Stimulated activated CD8-positive, alpha-beta memory T cell treated with anti-CD3 and anti-CD28 coated beads, Interleukin-15, amount 100 ng/mL, for 1 hour (primary cell): ENCODE data around the gene PLEKHH3.
"Not testable (repeated sequence)": the region's sequence is repeated elsewhere in the genome, so short reads cannot be mapped to it uniquely, and the experiment has no call there.

Experiments
- DNase-seq: peaks from one replicate; pipeline ENCODE4 v3.0.0-alpha.2; 2020; ENCODE audit warnings: low read depth

Gene PLEKHH3

DNA sequence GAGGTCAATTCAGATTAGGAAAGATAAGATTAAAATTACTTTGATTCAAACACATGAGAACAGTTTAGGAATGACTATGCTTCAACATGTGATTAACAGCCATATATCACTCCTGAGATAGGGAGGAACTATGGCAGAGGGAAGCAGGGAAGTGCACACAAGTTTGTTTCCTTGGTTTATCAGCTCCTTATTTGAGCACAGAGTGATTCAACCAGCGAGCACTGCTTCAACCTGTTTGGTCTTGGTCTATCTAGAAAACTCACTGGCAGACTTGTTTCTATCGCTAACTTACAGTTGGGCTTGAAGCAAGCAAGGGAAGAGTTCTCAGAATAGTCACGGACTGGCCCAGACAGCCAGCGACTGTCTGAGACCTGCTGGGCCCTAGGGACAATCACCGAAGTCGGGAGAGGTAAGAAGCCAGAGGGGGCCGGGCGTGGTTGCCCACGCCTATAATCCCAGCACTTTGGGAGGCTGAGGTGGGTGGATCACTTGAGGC, 43.8 kb downstream of the PLEKHH3 start:
- DNase-seq = no peak

DNA sequence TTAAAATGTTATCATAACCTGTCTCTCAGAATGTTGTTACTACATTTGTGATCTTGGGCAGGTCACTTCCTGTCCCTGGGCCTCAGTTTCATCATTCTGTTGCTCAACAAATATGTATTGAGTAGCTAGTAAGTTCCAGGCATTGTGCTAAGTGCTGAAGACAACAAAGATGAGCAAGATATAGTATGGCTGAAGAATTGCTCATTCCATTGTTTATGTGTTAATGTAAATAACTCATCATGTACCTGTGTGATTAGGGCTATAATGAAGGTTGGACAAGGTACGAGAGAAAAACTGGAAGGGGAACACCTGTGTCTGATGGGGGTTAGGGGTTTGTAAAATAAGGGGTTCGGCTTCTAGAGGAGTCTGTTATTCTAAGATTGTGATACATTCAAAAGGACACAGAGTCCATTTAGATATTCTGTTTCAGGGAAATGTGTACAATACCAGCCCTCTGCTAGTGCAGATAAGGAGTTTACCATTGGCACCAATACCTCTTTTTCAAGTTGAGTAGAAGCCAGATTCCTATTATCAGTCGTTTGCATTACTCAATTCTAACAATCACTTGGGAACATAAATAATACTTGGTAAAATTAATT, 47.3 kb downstream of the PLEKHH3 start:
- DNase-seq = no peak

DNA sequence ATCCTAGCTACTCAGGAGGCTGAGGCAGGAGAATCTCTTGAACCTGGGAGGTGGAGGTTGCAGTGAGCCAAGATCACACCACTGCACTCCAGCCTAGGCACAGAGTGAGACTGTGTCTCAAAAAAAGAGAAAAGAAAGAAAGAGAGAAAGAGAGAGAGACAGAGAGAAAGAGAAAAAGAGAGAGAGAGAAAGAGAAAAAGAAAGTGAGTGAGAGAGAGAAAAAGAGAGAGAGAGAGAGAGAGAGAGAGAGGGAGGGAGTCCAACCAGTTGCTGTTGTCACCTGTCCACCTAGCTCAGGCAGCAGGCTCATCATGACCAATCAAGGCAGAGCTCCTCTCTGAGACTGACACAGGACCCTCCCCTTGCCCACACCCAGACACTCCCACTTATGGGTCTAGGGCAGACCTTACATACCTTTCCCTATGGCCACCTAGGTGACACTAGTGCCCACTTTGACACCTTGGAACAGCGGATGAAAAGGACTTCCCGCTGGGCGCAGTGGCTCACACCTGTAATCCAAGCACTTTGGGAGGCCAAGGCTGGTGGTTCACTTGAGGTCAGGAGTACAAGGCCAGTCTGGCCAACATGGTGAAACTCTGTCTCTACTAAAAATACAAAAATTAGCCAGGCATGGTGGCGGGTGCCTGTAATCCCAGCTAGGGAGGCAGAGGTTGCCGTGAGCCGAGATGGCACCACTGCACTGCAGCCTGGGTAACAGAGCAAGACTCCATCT, 49.6 kb downstream of the PLEKHH3 start:
- not testable (repeated sequence) for DNase-seq

DNA sequence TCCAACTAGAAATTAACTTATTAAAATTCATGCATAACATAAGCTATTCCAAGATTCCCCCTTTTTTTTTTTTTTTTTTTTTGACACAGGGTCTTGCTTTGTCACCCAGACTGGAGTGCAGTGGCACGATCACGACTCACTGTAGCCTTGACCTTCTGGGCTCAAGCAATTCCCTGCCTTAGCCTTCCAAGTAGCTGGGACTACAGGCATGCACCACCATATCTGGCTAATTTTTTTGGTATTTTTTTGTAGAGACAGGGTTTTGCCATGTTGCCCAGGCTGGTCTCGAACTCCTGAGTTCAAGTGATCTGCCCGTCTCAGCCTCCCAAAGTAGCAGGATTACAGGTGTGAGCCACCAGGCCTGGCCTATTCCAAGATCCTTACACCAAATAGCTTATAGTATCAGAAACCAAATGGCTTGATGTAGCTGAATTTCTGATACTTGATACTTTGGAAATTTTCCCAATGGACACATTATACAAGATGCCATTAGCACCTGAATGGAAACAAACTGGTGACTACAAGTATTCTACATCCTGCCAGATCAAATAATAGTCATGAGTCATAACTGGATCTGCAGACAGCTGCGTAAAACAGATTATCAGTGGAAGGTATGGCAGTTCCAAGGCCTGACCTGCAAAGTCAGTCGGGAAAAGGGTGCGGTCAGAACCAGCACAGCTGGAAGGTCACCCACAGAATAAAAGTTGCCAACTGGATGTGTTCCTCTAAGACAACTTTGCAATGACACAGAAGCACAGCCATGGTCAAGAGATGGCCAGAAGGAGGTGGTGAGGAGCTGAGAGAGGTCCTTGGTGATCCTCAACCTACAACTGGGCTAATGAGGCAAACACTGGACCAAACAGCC, 52.8 kb downstream of the PLEKHH3 start:
- no peak for DNase-seq

DNA sequence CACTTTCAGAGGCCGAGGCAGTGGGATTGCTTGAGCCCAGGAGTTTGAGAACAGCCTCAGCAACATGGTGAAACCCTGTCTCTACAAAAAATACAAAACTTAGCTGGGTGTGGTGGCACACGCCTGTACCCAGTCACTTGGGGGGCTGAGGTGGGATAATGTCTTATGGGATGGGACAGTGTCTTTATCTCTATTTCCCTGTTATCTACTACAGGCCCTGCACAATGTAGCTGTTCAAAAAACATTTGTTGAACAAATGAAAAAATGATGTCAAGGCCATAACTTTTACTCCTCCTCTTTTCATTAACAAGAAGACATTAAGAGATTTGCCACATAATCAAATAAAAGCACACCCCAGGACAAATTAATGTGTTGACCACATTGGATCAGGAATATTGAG, 53.5 kb downstream of the PLEKHH3 start:
- DNase-seq = no peak

DNA sequence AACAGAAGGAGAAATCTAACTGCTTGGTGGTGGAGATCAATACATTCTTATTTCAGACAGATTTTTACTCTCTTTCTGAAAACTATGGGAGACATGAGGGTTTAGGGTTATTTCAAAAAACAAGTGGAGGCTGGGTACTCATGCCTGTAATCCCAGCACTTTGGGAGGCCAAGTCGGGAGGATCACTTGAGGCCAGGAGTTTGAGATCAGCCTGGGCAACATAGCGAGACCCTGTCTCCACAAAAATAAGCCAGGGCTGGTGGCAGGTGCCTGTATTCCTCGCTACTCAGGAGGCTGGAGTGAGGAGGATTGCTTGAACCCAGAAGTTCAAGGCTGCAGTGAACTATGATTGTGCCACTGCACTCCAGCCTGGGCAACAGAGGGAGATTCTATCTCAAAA, 54.8 kb downstream of the PLEKHH3 start:
- not testable (repeated sequence) for DNase-seq

DNA sequence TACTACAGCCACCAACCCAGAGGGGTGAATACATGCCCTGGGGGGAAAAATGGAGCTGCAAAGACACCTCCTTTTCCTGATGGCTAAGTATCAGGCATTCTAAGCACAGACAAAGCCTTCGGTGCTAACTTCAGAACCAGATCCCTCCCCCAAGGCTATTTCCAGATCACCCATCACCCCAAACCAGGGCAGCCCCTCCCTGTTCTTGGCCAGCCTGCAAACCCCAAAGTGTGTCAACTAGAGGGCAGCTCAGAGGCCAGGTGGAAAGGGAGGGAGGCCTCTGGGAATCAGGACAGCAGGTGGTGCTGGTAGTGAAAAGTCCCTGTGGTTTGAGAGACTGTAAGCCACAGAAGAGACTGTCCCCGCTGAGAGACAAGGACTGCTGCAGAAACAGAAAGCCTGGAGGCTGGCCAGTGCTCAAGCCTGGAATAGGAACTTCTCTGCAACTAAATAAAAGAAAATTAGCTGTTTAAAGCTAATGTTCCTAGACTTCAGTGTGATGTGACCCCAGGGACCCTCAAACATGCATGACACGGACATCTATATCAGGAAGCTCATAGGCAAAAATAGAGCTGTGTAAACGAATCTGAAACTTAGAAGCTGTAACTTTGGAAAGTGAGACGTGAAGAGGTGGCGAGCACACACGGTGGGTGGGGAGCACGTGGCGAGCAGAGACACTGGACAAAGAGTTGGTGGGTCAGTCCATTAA, 58.2 kb downstream of the PLEKHH3 start:
- DNase-seq = no peak

DNA sequence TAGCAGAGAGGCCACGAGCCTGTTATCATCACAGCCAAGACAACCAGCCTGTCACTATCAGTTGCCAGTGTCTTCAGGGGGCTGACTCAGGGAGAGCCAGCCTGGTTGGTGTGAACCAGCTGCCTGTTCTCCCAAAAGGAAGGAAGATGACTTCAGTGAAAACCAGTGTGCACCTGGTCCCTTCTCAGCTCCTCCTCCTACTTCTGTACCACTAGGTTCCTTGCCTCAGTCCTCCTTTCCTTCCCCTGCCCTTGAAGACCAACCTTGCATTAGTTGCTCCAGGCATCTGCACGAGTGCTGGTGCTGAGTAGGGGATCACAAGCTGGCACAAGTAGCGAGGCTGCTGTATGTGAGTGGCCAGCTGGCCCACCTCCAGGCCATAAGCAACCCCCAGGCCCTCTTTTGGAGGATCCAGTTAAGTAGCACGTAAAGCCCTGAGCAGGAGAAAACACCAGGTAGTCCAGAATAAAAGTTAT, 58.8 kb downstream of the PLEKHH3 start:
- no peak for DNase-seq
